CD4-positive, alpha-beta T cell treated with Interleukin-15 for 4 hours (primary cell): ENCODE data around the gene MARCHF10.

Experiments
- DNase-seq: peaks from one replicate; pipeline ENCODE4 v3.0.0-alpha.2; 2020; ENCODE audit warnings: low spot score

MARCHF10 gene

DNA sequence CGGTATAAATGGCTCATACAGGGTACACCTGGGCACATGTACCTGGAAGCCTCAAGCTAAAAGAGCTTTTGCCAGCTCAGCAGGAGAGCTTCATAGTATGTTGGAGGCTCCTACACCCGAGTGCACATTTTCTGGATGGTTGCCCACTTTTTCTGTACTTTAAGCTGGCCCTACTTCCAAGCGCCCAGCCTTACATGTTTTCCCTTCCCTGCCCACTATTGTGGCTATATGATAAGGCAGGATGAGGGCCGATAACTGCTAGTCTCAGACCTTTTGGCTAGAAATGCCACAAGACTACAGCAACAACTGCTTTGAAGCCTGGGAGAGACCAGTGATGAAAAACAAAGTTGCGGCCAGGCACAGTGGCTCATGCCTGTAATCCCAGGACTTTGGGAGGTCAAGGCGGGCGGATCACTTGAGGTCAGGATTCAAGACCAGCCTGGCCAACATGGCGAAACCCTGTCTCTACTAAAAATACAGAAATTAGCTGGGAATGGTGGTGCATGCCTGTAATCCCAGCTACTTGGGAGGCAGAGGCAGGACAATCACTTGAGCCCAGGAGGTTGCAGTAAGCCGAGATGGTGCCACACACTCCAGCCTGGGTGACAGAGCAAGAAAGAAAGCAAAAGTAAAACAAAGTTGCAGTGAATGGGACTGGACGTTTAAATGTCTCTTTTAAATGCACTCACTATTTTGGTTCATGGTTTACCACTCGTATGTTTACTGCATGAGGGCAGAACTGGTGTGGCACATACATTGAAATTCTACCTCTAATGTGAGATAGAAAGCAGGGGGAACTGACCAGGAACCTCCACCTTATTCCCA lies 14.2 kb upstream of the MARCHF10 start:
- no peak for DNase-seq

DNA sequence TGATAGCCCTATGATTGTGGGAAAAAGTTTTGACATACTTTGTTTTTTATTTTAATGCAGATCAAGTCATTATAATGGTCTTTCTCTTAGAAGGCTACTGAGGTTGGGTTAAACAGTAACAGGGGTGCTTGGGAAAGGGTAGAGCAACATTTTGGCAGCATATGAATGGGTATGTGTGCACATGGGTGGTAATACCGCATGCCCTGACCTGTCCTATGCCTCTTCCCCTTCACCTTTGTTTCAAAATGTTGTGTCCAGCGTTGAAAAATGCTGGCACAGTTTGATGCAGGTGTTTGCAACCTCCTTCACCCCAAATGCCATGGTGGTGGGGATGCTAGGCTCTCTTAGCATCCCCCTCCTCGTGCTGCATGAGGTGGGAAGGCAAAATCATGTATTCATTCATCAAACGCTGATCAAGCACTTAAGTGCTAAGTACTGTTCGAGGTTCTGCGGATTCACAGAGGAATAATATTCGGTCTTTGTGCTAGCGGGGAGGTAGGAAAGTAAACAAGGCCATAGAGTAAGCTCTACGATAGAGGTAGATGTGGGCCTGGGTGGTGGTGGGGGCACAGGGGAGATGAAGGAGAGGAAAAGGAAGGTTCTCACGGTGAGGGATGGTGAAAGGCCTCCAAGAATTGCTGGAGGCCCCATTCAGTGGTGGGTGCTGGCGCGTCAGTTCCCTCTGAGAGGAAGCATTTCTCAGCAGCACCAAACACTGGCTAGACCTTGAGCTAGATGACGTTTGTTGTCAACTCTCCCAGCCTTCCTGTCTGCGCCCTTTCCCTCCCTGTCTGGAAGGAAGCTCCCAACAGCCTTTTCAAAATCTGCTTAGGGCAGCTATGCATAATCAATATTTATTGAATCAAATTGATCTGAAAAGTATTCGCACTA lies 13.3 kb upstream of the MARCHF10 start:
- no peak for DNase-seq

DNA sequence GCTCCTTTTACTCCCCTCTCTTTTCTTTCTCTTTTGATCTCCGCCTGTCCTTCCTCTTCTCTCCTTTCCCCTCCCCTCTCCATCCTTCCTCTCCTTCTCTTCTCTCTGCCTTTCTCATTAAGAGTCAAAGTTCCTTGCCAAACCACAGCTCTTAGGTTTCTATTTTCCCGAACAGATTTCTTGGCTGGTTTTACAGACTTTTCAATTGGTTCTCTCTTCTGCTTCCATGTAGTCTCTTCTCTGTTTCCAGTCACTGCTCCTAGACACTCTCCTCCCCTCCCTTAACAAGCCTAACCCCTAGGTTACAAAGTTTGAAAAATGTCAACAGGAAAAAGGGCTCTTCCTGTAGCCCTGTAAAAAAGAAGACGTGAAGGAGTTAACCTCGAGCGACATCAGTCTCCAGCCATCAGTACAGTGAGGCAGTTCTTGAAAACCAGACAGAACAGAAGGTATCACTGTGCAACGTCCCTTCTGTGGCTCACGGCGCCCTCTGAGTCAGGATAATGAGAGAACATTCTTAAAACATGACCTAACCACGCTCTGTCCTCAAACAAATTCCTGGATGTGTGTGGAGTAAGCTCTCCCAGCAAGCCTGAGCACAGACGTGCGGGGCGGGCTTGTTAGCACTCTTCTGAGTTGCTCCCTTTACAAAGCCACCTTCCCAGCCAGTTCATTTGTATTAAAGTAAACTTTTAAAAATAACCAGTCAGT lies 11.6 kb upstream of the MARCHF10 start:
- DNase-seq = no peak

DNA sequence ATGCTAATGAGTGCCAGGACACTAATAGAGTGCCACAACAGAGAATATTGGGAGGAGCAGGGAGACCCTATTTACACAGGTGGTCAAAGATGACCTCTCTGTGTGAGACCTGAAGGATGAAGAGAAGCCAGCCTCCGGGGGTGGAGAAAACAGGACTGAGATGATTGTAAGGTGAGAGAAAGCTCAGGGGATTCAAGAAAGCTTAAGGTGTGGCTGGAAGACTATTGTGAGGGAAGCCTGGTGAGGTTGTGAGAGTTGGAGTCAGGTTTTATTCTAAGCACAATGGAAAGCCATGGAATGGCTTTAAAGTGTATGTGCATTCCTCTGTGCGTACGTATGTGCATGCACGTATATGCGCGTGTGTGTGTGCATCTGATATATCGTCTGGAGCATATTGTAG lies 10.4 kb upstream of the MARCHF10 start:
- DNase-seq = no peak

DNA sequence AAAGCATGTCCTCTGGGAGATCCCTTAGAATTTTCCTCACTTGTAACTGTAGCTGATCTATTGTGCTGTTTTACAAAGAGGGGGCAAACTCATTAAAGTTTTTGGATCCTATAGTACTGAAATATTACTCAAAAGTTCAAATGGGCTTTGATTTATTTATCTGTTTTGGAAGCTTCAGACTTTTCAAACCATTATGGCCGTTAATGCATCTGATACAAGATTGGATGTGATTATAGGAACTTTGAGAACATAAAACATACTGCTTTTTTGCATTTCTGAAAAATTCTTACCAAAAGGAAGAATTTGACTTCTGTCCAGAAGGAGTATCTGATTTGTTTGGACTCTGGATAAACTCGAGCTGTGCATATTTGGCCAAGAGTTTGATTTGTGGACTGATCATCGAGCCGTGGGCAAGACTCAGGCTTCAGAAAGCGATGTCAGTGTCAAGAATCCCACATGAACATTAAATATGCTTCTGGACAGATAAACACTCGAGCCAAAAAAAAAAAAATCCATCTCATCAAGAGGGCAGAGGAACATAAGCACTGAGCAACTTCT lies 8.2 kb upstream of the MARCHF10 start:
- DNase-seq = no peak

DNA sequence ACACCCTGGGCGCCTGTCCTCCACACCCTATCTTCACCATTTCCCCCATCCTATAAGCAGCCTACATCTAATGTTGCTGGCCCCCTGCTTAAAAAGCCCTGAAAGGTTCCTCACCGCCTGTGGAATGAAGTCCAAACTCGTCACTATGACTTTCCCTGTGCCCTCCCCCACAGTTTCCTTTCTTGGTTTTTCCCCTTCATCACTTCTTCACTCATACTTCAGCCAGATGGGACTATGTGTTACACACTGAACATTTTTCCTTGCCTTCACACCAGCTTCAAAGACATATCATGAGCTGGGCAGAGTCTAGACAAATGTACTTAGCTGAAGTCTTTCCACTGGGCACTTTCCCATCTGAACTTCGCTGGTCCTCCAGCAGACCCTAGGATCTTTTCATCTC lies 1.5 kb upstream of the MARCHF10 start:
- no peak for DNase-seq

DNA sequence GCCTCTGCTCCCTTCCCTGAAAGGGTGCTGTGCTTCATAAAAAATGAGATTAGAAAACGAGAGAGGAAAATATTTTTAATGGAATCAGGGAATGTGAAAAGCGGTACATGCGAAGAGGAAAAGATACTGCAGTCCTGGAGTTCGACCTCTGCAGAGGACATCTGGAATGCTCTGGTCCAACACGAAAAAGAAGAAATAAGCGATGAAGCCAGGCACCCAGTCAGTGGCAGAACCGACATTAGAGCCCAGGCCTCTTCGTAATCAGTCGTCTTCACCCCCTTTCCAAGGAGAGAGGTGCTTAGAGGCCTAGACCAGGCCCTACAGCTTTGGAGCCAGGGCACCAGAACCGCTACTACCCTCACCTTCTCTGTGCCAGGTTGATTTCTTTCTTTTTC lies 459 bp upstream of the MARCHF10 start:
- DNase-seq = no peak

DNA sequence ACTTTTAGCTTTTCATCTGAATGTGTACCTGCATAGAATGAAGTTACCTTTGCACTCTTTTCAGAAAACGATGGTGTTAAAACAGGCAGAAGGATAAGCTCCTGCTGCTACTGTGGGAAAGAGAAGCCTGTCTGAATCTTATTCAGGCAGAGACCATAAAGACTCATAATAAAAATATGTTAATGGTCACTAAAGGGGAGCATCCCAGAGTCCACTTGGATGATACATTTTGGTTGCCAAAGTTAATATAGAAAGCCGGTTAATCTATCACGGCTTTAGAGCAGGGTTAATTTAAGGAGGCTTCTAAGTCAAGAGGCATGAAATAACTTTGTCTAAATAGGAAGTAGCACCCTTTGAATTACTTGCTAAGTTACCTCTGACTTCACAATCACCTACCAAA lies 2.9 kb downstream of the MARCHF10 start:
- DNase-seq = no peak

DNA sequence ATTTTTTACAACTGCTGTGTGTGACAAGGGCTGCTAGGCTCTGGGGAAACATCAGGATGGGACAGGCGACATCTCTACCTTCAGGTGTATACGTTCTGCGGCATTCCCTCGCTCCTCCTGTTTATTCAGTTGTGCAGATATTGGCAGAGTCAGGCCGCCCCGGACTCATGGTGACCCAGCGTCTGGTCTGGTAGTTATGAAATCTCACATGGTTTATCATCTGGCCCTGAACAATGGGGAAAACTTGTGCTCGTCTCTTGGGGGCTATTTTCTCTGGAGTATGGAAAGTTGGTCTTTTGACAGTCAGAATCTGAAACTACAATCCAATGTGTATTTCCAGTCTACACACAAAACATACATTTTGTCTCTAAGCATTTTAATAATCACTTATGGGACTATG lies 3.3 kb downstream of the MARCHF10 start:
- DNase-seq = no peak

DNA sequence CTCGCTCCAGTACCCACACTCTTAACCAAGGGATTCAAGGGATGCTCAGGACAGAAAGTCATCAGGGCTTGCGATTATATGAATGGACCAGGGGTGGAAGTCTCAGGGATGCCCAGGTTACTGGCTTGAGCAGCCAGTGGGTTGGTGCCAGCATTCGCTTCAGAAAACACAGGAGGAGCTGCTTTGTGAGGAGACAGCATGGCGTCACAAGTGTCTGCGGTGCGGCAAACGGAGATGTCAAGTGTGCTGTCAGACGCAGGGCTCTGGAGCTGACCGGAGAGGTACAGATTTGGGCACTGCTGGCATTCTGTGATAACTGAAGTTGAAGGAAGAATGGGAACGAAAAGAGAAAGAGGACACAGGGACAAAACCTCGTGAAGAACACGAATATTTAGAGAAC lies 4.1 kb downstream of the MARCHF10 start:
- no peak for DNase-seq

DNA sequence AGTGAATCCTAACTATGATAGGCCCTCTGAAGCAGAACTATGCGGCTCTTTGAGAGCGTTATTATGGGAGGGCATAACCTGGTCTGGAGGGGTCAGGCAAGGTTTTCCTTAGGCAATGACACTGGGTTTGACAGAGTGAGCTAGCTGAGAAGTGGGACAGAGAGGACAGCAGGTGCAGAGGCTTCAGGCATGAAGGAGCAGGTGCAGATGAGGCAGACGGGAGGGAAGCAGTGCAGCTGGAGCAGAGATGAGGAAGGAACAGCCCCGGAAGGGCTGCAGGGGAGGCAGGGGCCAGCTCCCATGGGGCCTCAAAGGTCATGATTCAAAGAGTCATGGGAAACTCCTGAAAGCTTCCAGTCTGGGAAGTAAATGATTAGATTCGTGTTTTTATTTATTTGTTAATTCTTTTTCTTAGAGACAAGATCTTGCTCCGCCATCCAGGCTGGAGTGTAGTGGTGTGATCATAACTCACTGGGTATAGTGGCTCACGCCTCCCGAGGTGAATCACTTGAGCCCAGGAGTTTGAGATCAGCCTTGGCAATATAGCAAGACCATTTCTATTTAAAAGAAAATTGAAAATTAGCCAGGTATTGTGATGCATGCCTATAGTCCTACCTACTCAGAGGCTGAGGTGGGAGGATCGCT lies 5.4 kb downstream of the MARCHF10 start:
- no peak for DNase-seq

DNA sequence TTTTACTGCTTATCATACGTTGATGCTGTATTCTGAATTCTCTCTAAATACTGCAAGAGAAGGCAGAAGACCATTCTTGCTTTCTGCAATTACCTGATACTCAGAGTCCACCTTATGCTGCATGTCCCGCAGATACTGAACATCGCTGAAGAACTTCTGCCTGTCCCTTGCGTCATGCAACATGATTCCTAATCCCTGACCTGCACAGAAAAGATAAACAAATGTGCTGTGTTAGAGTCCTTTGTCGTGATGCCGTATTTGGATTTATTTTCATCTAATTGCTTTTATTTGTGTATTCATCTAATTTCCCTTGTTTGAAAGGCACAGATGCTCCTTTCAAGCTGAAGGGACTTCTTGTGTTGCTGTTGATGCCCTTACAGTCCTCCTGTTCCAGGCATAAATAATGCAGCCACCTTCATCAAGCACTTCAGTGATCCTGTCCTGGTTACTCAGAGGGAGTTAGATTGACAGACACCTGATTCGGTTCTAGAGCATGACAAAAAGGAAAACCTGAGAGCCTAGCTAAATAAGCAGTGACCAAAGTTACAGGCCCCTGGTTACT lies 6.5 kb downstream of the MARCHF10 start:
- no peak for DNase-seq

DNA sequence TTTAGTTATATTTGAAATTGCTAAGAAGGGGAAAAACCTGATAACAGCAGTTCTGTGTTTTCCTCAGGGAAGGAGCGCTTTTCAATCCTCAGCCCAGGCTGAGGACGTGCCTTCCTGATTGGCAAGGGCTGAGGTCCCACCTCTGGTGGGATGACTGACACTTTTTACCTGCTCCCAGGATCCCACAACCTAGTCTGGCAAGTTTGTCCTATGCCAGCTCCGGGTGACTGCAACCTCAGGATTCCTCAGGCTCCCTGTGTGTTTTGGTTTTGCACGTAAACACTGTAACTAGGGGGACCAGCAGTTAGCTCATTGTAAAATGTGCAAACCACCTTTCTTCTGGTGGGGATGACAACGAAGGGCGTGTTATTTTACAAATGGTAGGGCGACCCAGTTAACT lies 7.5 kb downstream of the MARCHF10 start:
- DNase-seq = no peak

DNA sequence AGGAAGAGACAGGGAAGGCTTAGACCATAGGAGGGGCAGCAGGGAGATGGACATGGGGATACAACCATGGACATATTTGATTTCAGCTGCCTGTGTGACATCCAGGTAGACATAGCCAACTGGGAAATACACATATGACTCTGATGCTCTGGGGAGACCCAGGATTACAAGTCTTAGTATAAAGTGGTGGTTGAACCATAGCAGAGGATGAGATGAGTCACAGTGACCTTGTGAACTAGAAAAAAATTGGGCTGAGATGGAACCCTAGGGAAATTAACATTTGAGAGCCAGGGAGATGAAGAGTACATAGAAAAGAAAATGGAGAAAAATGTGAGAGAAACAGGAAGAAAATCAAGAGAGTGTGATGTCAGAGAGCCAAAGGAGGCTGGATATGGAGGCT lies 10.2 kb downstream of the MARCHF10 start:
- no peak for DNase-seq

DNA sequence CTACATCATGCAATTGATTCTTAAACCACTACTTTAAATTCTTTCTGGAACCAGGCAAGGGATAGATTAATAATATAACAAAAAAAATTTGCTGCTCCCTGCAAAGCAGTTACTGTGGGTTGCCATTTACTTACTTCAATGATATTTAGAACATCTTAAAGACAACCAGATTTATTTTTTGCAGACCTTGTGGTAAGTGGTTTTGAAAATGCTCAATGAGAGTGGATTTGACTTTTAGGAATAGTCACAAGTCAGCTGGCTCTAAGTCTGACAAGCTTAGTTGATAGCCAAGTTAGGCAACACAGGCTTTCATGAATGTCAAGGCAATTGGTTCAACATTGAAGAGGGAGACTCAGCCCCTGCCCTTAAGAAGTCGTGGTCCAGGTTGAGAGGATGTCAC lies 11.8 kb downstream of the MARCHF10 start:
- no peak for DNase-seq

DNA sequence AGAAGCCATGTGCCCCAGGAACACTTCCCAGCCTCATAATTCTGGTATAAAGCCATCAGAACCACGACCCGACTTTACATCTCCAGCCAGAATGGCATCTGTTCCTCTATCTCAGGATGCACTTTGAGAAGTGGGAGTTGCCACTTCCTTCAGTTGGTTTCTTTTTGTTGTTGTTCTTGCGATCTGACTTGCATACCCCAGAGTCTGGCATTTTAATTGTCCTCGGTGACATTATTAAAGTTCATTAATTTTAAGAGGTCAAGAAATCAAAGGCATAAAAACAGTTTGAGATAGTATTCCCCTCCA lies 13.5 kb downstream of the MARCHF10 start:
- DNase-seq = no peak

DNA sequence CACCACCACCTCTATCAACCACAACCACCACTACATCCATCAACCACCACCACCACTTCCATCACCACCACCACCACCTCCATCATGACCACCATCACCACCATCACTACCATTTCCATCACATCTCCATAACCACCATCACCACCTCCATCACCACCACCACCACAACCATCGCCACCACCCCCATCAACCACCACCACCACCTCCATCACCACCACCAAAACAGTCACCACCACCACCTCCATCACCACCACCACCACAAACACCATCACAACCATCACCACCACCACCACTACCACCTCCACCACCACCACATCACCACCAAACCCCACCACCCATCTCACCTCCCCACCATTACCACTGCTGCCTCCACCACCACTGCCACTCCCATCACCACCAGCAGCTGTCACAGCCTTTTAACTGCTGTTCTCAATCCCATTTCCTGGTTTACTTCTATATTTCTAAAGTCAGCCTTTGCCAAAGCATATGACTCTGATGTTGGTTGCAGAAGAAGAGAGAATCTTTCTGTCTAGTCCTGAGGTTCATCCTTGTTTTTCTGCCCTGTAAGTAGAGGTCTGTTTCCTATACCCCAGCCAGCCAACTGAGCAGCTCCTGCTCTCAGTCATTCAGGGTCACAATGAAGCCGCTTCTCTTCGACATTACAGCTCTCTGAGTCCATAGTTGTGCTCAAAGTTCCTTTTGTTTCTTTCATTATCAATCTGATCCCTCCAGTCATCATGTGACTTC lies 14.0 kb downstream of the MARCHF10 start:
- no peak for DNase-seq

DNA sequence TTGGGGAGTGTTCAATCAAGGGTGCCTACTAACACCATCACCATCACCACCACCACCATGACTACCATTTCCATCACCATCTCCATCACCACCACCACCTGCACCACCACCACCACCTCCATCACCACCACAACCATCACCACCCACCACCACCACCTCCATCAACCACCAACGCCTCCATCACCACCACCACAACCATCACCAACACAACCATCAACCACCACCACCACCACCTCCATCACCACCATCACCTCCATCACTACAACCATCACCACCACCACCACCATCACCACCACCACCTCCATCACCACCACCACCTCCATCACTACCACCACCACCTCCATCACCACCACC lies 15.7 kb downstream of the MARCHF10 start:
- no peak for DNase-seq

DNA sequence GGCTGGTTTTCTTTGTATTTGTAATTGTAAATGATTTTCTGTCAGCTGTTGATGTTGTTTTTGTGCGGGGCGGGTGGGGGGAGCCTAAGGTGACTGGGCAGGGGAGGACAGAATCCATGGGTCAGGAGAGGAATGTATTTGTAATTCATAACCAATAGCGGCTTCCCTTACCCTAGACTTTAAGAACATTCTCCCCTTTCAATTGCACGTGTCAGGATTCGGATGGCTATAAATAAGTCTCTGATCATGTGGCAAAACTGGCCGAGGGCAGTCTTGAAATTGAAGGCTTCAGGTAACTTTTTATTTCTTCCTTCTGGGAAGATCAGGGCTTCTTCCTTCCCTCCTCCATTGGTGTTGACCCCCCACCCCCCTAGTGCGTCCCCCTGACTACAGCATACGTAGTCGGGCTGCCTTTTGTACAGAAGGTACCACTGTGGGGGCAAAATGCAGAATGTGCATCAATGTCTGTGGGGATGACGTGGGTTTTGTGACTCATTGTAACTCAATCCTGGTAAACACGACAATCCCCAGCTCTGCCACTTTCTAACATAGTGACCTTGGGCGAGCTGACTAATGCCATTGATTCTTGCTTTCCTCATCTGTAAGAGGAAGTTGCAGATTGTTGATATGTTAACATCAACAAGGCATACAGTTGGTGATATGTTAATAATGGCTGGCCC lies 16.2 kb downstream of the MARCHF10 start:
- no peak for DNase-seq

DNA sequence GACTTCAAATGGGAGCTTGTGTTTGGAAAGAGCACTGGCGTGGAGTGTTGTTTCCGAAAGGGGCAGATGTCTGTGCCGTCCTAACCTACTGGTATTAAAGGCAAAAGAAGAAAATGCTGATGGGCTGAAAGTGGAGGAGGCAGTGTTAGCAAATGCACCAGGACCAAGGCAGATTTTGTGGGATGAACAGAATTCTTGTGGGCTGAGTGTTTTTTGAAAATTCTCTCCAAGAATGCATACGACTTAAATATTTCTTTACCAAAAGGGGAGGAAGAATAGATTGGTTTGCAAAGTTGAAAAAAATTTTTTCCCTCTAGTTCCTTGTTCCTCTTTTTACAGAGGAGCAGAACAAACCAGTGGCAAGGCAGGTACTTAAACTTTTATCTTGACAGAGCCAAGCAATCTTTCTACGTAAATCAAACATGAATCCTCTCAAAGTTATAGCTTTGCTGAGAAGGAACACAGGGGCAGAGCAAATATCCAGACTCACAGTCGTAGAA lies 16.8 kb downstream of the MARCHF10 start:
- no peak for DNase-seq
